Endothelial cell of umbilical vein (primary cell): Measurements from ENCODE around the gene CYP4F3. TPM values are rescaled to one million over a fixed set of nuclear protein-coding genes. Genes with fewer than 3 reads are reported as not detected.

Experiments used
- BruUV-seq: library from RNA; stranded (reverse); fragments of 400-500 nt; replicated peaks from 2 replicates; lab custom pipeline; 2021; lab: Mats Ljungman, UMichigan
- CTCF ChIA-PET: fragments of 300-600, 350-600 bp; sonication (Branson Sonifier 250); formaldehyde crosslinking; loops from one replicate; lab custom pipeline; 2021; ENCODE audit warnings: antibody characterized with exemption, inconsistent platforms; lab: Charles Lee
- POLR2A ChIA-PET: fragments of 300-600, 350-600 bp; sonication (Branson Sonifier 250); formaldehyde crosslinking; loops from one replicate; lab custom pipeline; 2021; ENCODE audit warnings: antibody characterized with exemption, inconsistent platforms; lab: Charles Lee
- DNase-seq: peaks from one replicate; pipeline ENCODE4 v3.0.0-alpha.2; 2011; ENCODE audit warnings: low read depth, low spot score
- FAIRE-seq: peaks from 2 replicates; lab custom pipeline; 2011; peaks lifted over from hg19 to GRCh38; lab: Jason Lieb, UNC
- H2AFZ ChIP-seq: 2 replicates; pipeline ENCODE4 v1.6.0; 2012; ENCODE audit warnings: low read depth, low read length, control low read depth, inconsistent platforms
- H3K27ac ChIP-seq: 2 replicates; pipeline ENCODE4 v1.5.1; 2011; ENCODE audit warnings: low read depth, mild to moderate bottlenecking, control low read depth, low read length, moderate library complexity; ENCODE audit not compliant: insufficient read depth
- H3K27me3 ChIP-seq, 2 experiments: 2 replicates each; pipeline versions ENCODE4 v1.6.0 to v1.6.1; 2011; ENCODE audit warnings: low read length in 2 of 2, mixed read lengths in 1 of 2; ENCODE audit not compliant: control insufficient read depth in 2 of 2, insufficient read depth in 2 of 2
- H3K36me3 ChIP-seq, 2 experiments: 2 replicates in 1 of 2; 3 replicates in 1 of 2; pipeline ENCODE4 v1.5.1; 2011; ENCODE audit warnings: low read length in 2 of 2, mild to moderate bottlenecking in 1 of 2, moderate library complexity in 1 of 2; ENCODE audit not compliant: control insufficient read depth in 2 of 2, insufficient read depth in 2 of 2; ENCODE audit errors: extremely low read depth in 1 of 2
- H3K4me1 ChIP-seq: 3 replicates; pipeline ENCODE4 v1.5.1; 2011; ENCODE audit warnings: mild to moderate bottlenecking, low read length; ENCODE audit not compliant: control insufficient read depth, insufficient read depth; ENCODE audit errors: extremely low read depth
- H3K4me2 ChIP-seq: 2 replicates; pipeline ENCODE4 v1.6.1; 2011; ENCODE audit warnings: low read length, control low read depth, mixed read lengths; ENCODE audit not compliant: insufficient read depth
- H3K4me3 ChIP-seq, 3 experiments: fragments of 200-600 bp in 1 of 3; sonication (generic), shearing (Covaris generic) in 1 of 3; replicated peaks in 1 of 3; 2 replicates each; pipeline ENCODE4 v1.5.1; 2011 to 2016; ENCODE audit warnings: control low read depth in 3 of 3, low read length in 3 of 3, mild to moderate bottlenecking in 2 of 3, inconsistent platforms in 1 of 3, low read depth in 1 of 3, moderate library complexity in 1 of 3; ENCODE audit not compliant: insufficient read depth in 1 of 3
- H3K79me2 ChIP-seq: 2 replicates; pipeline ENCODE4 v1.6.0; 2012; ENCODE audit warnings: low read length, inconsistent platforms; ENCODE audit not compliant: control insufficient read depth, insufficient read depth
- H3K9ac ChIP-seq: replicated peaks from 2 replicates; pipeline ENCODE3; 2011; ENCODE audit warnings: low read length, control low read depth; ENCODE audit not compliant: insufficient read depth; ENCODE audit errors: extremely low read depth
- H3K9me1 ChIP-seq: replicated peaks from 3 replicates; pipeline ENCODE4 v1.6.0; 2011; ENCODE audit warnings: mild to moderate bottlenecking, low read length; ENCODE audit not compliant: control insufficient read depth, insufficient read depth; ENCODE audit errors: extremely low read depth
- H3K9me3 ChIP-seq: replicated peaks from 2 replicates; pipeline ENCODE4 v1.5.1; 2012; ENCODE audit warnings: low read length, inconsistent platforms; ENCODE audit not compliant: control insufficient read depth, insufficient read depth
- H4K20me1 ChIP-seq: replicated peaks from 2 replicates; pipeline ENCODE3; 2011; ENCODE audit warnings: mild to moderate bottlenecking, low read length; ENCODE audit not compliant: control insufficient read depth, insufficient read depth; ENCODE audit errors: extremely low read depth
- EZH2 ChIP-seq: IDR thresholded peaks from 2 replicates; pipeline ENCODE4 v1.6.1; 2012; ENCODE audit warnings: borderline replicate concordance, low read depth, mild to moderate bottlenecking, moderate library complexity, low read length, inconsistent platforms; ENCODE audit not compliant: severe bottlenecking
- FOS ChIP-seq: IDR thresholded peaks from 2 replicates; pipeline ENCODE4 v1.6.1; 2011; ENCODE audit warnings: mild to moderate bottlenecking, low read length, moderate library complexity, borderline replicate concordance; ENCODE audit not compliant: insufficient read depth
- GATA2 ChIP-seq: IDR thresholded peaks from 2 replicates; pipeline ENCODE4 v1.7.0; 2011; ENCODE audit warnings: low read depth, mild to moderate bottlenecking, moderate library complexity, mixed read lengths, low read length; ENCODE audit not compliant: insufficient read length, insufficient read depth
- JUN ChIP-seq: IDR thresholded peaks from 2 replicates; pipeline ENCODE4 v1.6.1; 2011; ENCODE audit warnings: borderline replicate concordance, low read depth; ENCODE audit not compliant: insufficient read length, insufficient read depth
- MYC ChIP-seq: IDR thresholded peaks from one replicate; pipeline ENCODE4 v1.6.1; 2011; ENCODE audit warnings: mild to moderate bottlenecking, low read depth, low read length
- POLR2A ChIP-seq: IDR thresholded peaks from 2 replicates; pipeline ENCODE4 v1.6.1; 2012; ENCODE audit warnings: low read depth, mild to moderate bottlenecking, control low read depth, low read length
- POLR2AphosphoS5 ChIP-seq: IDR thresholded peaks from 2 replicates; pipeline ENCODE4 v1.6.1; 2012; ENCODE audit warnings: low read depth, mild to moderate bottlenecking, control low read depth, low read length, moderate library complexity; ENCODE audit not compliant: insufficient read depth
- dilution Hi-C: fragments of 300-500 bp; cut with MboI; formaldehyde crosslinking; loops from one replicate; pipeline ENCODE4 v1.15.0; 2019; ENCODE audit warnings: low sequenced_read_pairs; ENCODE audit not compliant: extremely low pct_ligation_motif_present
- intact Hi-C: fragments of 100-400 bp; cut with micrococcal nuclease; formaldehyde crosslinking; loops from one replicate; pipeline ENCODE4 v1.10.0; 2022
- polyA plus RNA-seq, 4 experiments: library from polyadenylated mRNA; depleted of rRNA in 3 of 4; stranded (reverse) in 3 of 4; unstranded in 1 of 4; fragments of >200 nt; gene quantifications; 2 replicates each; pipeline versions ENCODE4 v1.2.1 to v1.2.3, GENCODE V29; 2011 to 2012; ENCODE audit warnings: missing spikeins in 1 of 4
- total RNA-seq: library from RNA; stranded (reverse); gene quantifications from 2 replicates; pipeline ENCODE4 v1.2.3, GENCODE V29; 2021
- TF ChIP-seq, protein P1 (sequence below): IDR thresholded peaks from 2 replicates; pipeline ENCODE4 v1.6.1; 2011; ENCODE audit not compliant: insufficient read depth, insufficient read length
- TF ChIP-seq, protein P2 (sequence below), 2 donors: IDR thresholded peaks; 1 replicate in 1 of 2; 2 replicates in 1 of 2; pipeline ENCODE4 v1.5.1; 2011; ENCODE audit warnings: low read length in 2 of 2, mild to moderate bottlenecking in 2 of 2, moderate library complexity in 2 of 2, control low read depth in 1 of 2, inconsistent platforms in 1 of 2, low read depth in 1 of 2; ENCODE audit not compliant: insufficient read depth in 1 of 2; ENCODE audit errors: extremely low read depth in 1 of 2

CYP4F3 gene
- total and polyA plus RNA-seq, 2 donors (not counting 3 experiments of a cell fraction or from before 2014, with no cell fraction given) = not detected

DNA sequence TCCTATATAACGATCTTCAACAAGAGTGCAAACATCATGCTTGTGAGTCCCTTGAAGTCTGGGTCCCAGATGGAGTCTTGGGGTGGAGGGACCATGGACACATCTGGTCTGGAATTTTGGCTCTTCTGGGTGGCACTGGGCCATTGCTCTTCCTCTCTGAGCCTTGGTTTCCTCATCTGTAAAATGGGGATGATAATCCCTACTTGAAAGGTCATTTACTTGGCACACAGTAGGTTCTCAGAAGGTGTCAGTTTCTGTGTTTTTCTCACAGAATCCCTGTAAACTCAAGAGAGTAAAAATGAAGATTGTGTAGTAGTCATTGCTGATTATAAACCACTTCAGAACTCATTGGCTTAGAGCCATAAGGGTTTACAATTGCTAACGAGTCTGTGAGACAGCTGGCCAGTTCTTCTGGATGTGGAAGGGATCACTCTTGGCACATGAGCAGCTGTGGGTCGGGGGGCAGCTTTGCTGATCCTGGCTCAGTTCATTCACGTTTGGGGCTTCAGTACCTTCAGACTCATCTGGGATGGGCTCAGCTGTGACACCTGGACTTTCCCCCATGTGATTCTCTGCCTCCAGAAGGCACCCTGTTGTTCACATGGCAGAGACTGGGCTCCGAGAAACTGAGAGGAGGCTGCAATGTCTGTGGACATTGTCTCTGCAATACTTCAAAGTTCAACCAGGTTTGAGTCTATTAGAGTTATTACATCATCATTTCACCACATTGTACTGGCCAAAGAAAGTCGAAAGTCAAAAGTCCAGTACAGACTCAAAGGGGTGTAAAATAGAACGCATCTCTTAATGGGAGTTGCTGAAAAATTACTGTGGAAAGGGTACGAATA is 40.0 kb downstream of the CYP4F3 start:
- Histone ChIP-seq H3K4me1 (no peaks in the 10 kb centered on the region), H3K9me1 (no peaks in the 10 kb centered on the region), H3K9me3 (no peaks in the 10 kb centered on the region), H4K20me1 (no peaks in the 10 kb centered on the region), H3K36me3 (no peaks in the 10 kb centered on the region), H3K27me3 (no peaks in the 10 kb centered on the region), H3K4me3 (no peak overlapping the region), H3K27ac (no peak overlapping the region), H3K4me2 (no peak overlapping the region), H3K79me2 (no peaks in the 10 kb centered on the region), H2AFZ (no peak overlapping the region), H3K9ac (no peak overlapping the region)
- FAIRE-seq (no peak), DNase-seq (no peak)
- TF ChIP-seq POLR2A (no peak), JUN (no peak)
- TF ChIP-seq, protein P1, sequence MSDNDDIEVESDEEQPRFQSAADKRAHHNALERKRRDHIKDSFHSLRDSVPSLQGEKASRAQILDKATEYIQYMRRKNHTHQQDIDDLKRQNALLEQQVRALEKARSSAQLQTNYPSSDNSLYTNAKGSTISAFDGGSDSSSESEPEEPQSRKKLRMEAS = no peak
- ChIA-PET CTCF (no interaction called here), POLR2A (no interaction called here)
- intact Hi-C loops (no loop called here), dilution Hi-C loops (no loop called here)
- BruUV-seq = no TSS peak

DNA sequence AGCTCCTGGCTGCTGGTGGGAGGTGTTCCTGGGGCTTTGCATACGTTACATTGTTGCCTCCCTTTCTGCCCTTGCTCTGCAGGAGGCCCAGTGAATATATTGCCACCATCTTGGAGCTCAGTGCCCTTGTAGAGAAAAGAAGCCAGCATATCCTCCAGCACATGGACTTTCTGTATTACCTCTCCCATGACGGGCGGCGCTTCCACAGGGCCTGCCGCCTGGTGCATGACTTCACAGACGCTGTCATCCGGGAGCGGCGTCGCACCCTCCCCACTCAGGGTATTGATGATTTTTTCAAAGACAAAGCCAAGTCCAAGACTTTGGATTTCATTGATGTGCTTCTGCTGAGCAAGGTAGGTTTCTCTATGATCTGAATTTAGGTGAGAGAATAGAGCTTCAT is 42.7 kb downstream of the CYP4F3 start:
- H3K79me2 ChIP-seq = no peaks in the 10 kb centered on the region
- DNase-seq (no peak), FAIRE-seq (no peak)
- intact Hi-C loops (no loop called here), dilution Hi-C loops (no loop called here)
- no peak overlapping the region for H3K27ac ChIP-seq
- ChIA-PET CTCF (no interaction called here), POLR2A (no interaction called here)
- no peak overlapping the region for H2AFZ ChIP-seq
- H3K27me3 ChIP-seq = no peaks in the 10 kb centered on the region
- H3K9me1 ChIP-seq = no peaks in the 10 kb centered on the region
- H3K9ac ChIP-seq = no peak overlapping the region
- no peaks in the 10 kb centered on the region for H4K20me1 ChIP-seq
- TF ChIP-seq EZH2 (no peak), MYC (no peak), POLR2A (no peak), POLR2AphosphoS5 (no peak), FOS (no peak), JUN (no peak), GATA2 (no peak)
- TF ChIP-seq, protein P2, sequence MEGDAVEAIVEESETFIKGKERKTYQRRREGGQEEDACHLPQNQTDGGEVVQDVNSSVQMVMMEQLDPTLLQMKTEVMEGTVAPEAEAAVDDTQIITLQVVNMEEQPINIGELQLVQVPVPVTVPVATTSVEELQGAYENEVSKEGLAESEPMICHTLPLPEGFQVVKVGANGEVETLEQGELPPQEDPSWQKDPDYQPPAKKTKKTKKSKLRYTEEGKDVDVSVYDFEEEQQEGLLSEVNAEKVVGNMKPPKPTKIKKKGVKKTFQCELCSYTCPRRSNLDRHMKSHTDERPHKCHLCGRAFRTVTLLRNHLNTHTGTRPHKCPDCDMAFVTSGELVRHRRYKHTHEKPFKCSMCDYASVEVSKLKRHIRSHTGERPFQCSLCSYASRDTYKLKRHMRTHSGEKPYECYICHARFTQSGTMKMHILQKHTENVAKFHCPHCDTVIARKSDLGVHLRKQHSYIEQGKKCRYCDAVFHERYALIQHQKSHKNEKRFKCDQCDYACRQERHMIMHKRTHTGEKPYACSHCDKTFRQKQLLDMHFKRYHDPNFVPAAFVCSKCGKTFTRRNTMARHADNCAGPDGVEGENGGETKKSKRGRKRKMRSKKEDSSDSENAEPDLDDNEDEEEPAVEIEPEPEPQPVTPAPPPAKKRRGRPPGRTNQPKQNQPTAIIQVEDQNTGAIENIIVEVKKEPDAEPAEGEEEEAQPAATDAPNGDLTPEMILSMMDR (IDR thresholded peaks at IDR 0.05; ENCODE audit: extremely low read depth in 1 of 2, insufficient read depth in 1 of 2, low read depth in 1 of 2, low read length in 2 of 2) = no peak
- TF ChIP-seq, protein P1 = no peak
- no peaks in the 10 kb centered on the region for H3K4me1 ChIP-seq
- H3K36me3 ChIP-seq = no peaks in the 10 kb centered on the region
- H3K4me3 ChIP-seq = no peak overlapping the region
- BruUV-seq = no TSS peak
- no peaks in the 10 kb centered on the region for H3K9me3 ChIP-seq
- no peak overlapping the region for H3K4me2 ChIP-seq
